HUES64 (cell line): Measurements from ENCODE around the gene ANG.
"Not testable (repeated sequence)": the region's sequence is repeated elsewhere in the genome, so short reads cannot be mapped to it uniquely, and the experiment has no call there.

Experiments used
- H3K27ac ChIP-seq: 2 replicates; pipeline ENCODE4 v1.7.0; 2013; ENCODE audit warnings: low read depth, low read length, inconsistent platforms
- H3K27me3 ChIP-seq: 2 replicates; pipeline ENCODE4 v1.6.1; 2013; ENCODE audit warnings: mild to moderate bottlenecking, low read length; ENCODE audit not compliant: insufficient read depth
- H3K36me3 ChIP-seq: 2 replicates; pipeline ENCODE4 v1.6.1; 2013; ENCODE audit warnings: mild to moderate bottlenecking, low read length; ENCODE audit not compliant: insufficient read depth
- H3K4me1 ChIP-seq: 2 replicates; pipeline ENCODE4 v1.6.1; 2013; ENCODE audit warnings: mild to moderate bottlenecking, low read length, moderate library complexity; ENCODE audit not compliant: insufficient read depth
- H3K4me3 ChIP-seq: 2 replicates; pipeline ENCODE4 v1.5.1; 2013; ENCODE audit warnings: mild to moderate bottlenecking, low read length, moderate library complexity
- H3K9ac ChIP-seq: 2 replicates; pipeline ENCODE4 v1.6.1; 2013; ENCODE audit warnings: mild to moderate bottlenecking, low read depth, low read length
- H3K9me3 ChIP-seq: 2 replicates; pipeline ENCODE4 v1.6.1; 2013; ENCODE audit warnings: low read depth, low read length; ENCODE audit not compliant: insufficient read depth
- WGBS: fragments of 150-250, 120-280 bp; methylation state at CpG from one replicate; pipeline ENCODE4 v1.1.7; 2013; ENCODE audit warnings: missing lambda C conversion rate; 5-methylcytosine and 5-hydroxymethylcytosine counted together

The ANG gene

GRCh38 chr14:20686386-20687143 is 2.0 kb upstream of the ANG start:
- Histone ChIP-seq H3K27ac (no peak overlapping the region), H3K27me3 (peaks cover 2% of the 10 kb centered on the region; the same call in 1 of the 2 replicates), H3K9ac (no peak overlapping the region), H3K9me3 (no peaks in the 10 kb centered on the region), H3K4me3 (no peak overlapping the region), H3K36me3 (no peaks in the 10 kb centered on the region), H3K4me1 (no peaks in the 10 kb centered on the region)
- 73% methylated on average over 6 of the region's 7 CpGs for WGBS

DNA sequence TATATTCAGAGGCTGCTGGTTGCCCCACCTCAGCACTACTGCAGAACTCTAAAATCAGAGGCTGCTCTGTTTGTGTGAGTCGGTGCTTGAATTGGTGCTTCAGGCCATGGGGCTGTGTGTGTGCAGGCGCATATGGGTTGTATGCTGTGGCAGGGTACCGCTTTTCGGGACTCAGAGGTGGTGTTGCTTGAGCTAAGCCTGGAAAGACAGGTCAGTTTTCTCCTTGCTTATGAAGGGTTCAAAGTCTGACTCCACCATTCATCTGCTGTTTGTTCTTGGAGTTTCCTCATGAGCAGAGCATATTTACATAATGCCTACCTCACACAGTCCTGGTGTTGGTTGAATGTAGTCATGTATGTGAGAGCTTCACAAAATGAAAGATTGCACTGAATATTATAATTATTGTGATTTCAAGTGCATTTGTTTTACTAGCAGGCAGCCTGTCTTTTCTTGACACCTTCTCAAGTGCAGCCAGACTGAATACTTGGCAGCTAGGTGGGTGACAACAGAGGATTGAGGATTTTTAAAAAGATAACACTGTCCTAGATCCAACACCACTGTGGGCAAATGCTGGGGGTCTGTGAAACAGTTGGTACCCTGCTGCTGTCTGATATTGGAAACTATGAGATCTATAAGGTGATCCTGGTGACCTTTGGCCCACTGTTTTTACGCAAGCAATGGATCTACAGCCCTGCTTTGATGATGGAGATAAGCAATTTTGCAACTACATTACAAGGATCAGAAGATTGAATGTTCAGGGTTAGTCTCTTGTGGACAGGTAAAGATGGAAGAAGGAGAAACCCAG is 1.0 kb upstream of the ANG start:
- no peak overlapping the region for H3K9ac ChIP-seq
- peaks cover 2% of the 10 kb centered on the region; the same call in 1 of the 2 replicates for H3K27me3 ChIP-seq
- 91% methylated on average over 5 of the region's 5 CpGs for WGBS
- no peak overlapping the region for H3K4me3 ChIP-seq
- H3K27ac ChIP-seq, result no peak overlapping the region
- no peaks in the 10 kb centered on the region for H3K36me3 ChIP-seq
- H3K4me1 ChIP-seq, result no peaks in the 10 kb centered on the region
- H3K9me3 ChIP-seq, result no peaks in the 10 kb centered on the region

GRCh38 chr14:20690848-20691640 is 2.5 kb downstream of the ANG start:
- Histone ChIP-seq H3K9ac (no peak overlapping the region), H3K4me3 (no peak overlapping the region), H3K9me3 (no peaks in the 10 kb centered on the region), H3K27me3 (no peaks in the 10 kb centered on the region), H3K36me3 (no peaks in the 10 kb centered on the region), H3K27ac (no peak overlapping the region), H3K4me1 (no peaks in the 10 kb centered on the region)
- 40% methylated on average over 9 of the region's 9 CpGs for WGBS

- H3K36me3 ChIP-seq, result no peaks in the 10 kb centered on the region
- H3K9me3 ChIP-seq, result no peaks in the 10 kb centered on the region
- no peak overlapping the region for H3K27ac ChIP-seq
- no peaks in the 10 kb centered on the region for H3K27me3 ChIP-seq
- 93% methylated on average over 7 of the region's 7 CpGs for WGBS
- no peak overlapping the region for H3K9ac ChIP-seq
- no peak overlapping the region for H3K4me3 ChIP-seq
- H3K4me1 ChIP-seq, result no peaks in the 10 kb centered on the region
Measured at GRCh38 chr14:20692116-20692751, 3.7 kb downstream of the ANG start.

- WGBS, result 94% methylated on average over 4 of the region's 5 CpGs
- H3K4me3 ChIP-seq, result no peak overlapping the region
- no peaks in the 10 kb centered on the region for H3K9me3 ChIP-seq
- H3K4me1 ChIP-seq, result no peaks in the 10 kb centered on the region
- no peaks in the 10 kb centered on the region for H3K36me3 ChIP-seq
- no peak overlapping the region for H3K27ac ChIP-seq
- no peak overlapping the region for H3K9ac ChIP-seq
- no peaks in the 10 kb centered on the region for H3K27me3 ChIP-seq
Measured at GRCh38 chr14:20696764-20697163, 8.2 kb downstream of the ANG start.

- no peaks in the 10 kb centered on the region for H3K27me3 ChIP-seq
- H3K4me3 ChIP-seq, result no peak overlapping the region
- no peaks in the 10 kb centered on the region for H3K9me3 ChIP-seq
- H3K27ac ChIP-seq, result no peak overlapping the region
- H3K9ac ChIP-seq, result no peak overlapping the region
- no peaks in the 10 kb centered on the region for H3K4me1 ChIP-seq
- H3K36me3 ChIP-seq, result no peaks in the 10 kb centered on the region
- 49% methylated on average over 6 of the region's 6 CpGs for WGBS
Measured at GRCh38 chr14:20697273-20698017, 8.9 kb downstream of the ANG start.

GRCh38 chr14:20698018-20698329 is 9.4 kb downstream of the ANG start:
- Histone ChIP-seq H3K9me3 (no peaks in the 10 kb centered on the region), H3K4me3 (no peak overlapping the region), H3K27me3 (no peaks in the 10 kb centered on the region), H3K9ac (no peak overlapping the region), H3K4me1 (no peaks in the 10 kb centered on the region), H3K27ac (no peak overlapping the region), H3K36me3 (no peaks in the 10 kb centered on the region)

DNA sequence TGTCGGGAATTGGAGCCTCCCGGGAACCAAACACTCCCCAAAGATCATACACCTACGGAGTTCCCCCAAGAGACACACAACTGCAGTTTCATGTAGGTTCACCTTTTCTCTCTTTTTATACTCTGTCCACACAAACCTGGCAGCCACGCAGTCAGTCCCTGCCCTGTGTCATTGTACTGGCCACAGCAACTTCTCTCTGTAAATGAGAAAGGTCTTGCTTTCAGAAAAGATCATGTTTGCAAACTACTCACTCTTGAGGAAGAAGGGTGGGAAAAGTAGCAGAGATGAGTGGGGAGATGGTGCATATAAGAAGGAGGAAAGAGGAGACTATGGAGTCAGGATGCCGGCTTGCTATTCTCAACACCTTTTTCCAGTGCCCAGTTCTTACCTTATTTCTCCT is 10.4 kb downstream of the ANG start:
- no peaks in the 10 kb centered on the region for H3K4me1 ChIP-seq
- no peaks in the 10 kb centered on the region for H3K27me3 ChIP-seq
- no peaks in the 10 kb centered on the region for H3K9me3 ChIP-seq
- H3K4me3 ChIP-seq, result no peak overlapping the region
- WGBS, result 93% methylated on average over 5 of the region's 5 CpGs
- no peak overlapping the region for H3K9ac ChIP-seq
- no peak overlapping the region for H3K27ac ChIP-seq
- no peaks in the 10 kb centered on the region for H3K36me3 ChIP-seq

GRCh38 chr14:20699931-20700330 is 11.4 kb downstream of the ANG start:
- no peak overlapping the region for H3K9ac ChIP-seq
- H3K27me3 ChIP-seq, result no peaks in the 10 kb centered on the region
- no peaks in the 10 kb centered on the region for H3K4me1 ChIP-seq
- H3K4me3 ChIP-seq, result no peak overlapping the region
- no peak overlapping the region for H3K27ac ChIP-seq
- no peaks in the 10 kb centered on the region for H3K36me3 ChIP-seq
- peaks cover 7% of the 10 kb centered on the region for H3K9me3 ChIP-seq

- not testable (repeated sequence) for H3K4me3 ChIP-seq, H3K4me1 ChIP-seq, H3K27me3 ChIP-seq, H3K27ac ChIP-seq, H3K9ac ChIP-seq, H3K36me3 ChIP-seq
- H3K9me3 ChIP-seq, result peaks cover 17% of the 10 kb centered on the region
- 96% methylated on average over 7 of the region's 7 CpGs for WGBS
Measured at GRCh38 chr14:20700965-20701364, 12.4 kb downstream of the ANG start.
